Measurements from ENCODE around the gene FBXO8.

- TF ChIP-seq, protein P1, sequence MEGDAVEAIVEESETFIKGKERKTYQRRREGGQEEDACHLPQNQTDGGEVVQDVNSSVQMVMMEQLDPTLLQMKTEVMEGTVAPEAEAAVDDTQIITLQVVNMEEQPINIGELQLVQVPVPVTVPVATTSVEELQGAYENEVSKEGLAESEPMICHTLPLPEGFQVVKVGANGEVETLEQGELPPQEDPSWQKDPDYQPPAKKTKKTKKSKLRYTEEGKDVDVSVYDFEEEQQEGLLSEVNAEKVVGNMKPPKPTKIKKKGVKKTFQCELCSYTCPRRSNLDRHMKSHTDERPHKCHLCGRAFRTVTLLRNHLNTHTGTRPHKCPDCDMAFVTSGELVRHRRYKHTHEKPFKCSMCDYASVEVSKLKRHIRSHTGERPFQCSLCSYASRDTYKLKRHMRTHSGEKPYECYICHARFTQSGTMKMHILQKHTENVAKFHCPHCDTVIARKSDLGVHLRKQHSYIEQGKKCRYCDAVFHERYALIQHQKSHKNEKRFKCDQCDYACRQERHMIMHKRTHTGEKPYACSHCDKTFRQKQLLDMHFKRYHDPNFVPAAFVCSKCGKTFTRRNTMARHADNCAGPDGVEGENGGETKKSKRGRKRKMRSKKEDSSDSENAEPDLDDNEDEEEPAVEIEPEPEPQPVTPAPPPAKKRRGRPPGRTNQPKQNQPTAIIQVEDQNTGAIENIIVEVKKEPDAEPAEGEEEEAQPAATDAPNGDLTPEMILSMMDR (IDR thresholded peaks at IDR 0.05; ENCODE audit: low read depth, low read length), result no peak
- no peak for TF ChIP-seq POLR2A (IDR thresholded peaks at IDR 0.05; ENCODE audit: extremely low read depth, insufficient read length)
- TF ChIP-seq MYC (IDR thresholded peaks at IDR 0.05; ENCODE audit: low read depth, low read length), result no peak
- TF ChIP-seq, protein P2, sequence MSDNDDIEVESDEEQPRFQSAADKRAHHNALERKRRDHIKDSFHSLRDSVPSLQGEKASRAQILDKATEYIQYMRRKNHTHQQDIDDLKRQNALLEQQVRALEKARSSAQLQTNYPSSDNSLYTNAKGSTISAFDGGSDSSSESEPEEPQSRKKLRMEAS (IDR thresholded peaks at IDR 0.05; ENCODE audit: low read depth, low read length), result no peak
These were observed 21.2 kb upstream of the FBXO8 start for GRCh38 chr4:174304664-174305063.

All from NB4 (cell line).